HEK293 (cell line): ENCODE data around the gene USP33.

Experiments
- HOXA7 ChIP-seq: sonication (generic); formaldehyde crosslinking; IDR thresholded peaks from 2 replicates; pipeline ENCODE4 v1.8.1; 2022; ENCODE audit warnings: missing genetic modification reagents, borderline replicate concordance
- SETDB1 ChIP-seq: IDR thresholded peaks from one replicate; pipeline ENCODE4 v1.6.1; 2017; ENCODE audit warnings: mild to moderate bottlenecking, low read length, moderate library complexity, mixed read lengths; ENCODE audit not compliant: insufficient read length
- TRIM28 ChIP-seq: IDR thresholded peaks from 2 replicates; pipeline ENCODE4 v1.6.1; 2011; ENCODE audit warnings: low read length, control low read depth, borderline replicate concordance
- ZBTB1 ChIP-seq: fragments of 450-650 bp; formaldehyde crosslinking; IDR thresholded peaks from 2 replicates; pipeline ENCODE4 v1.5.1; 2016; ENCODE audit warnings: missing biosample characterization, missing genetic modification characterization
- ZFP37 ChIP-seq: fragments of 450-650 bp; formaldehyde crosslinking; IDR thresholded peaks from 2 replicates; pipeline ENCODE4 v1.5.1; 2016; ENCODE audit warnings: missing biosample characterization, missing genetic modification characterization
- ZNF169 ChIP-seq: fragments of 450-650 bp; formaldehyde crosslinking; IDR thresholded peaks from 2 replicates; pipeline ENCODE4 v1.5.1; 2016; ENCODE audit warnings: missing biosample characterization, missing genetic modification characterization
- ZNF274 ChIP-seq, 2 experiments: fragments of 200-500 bp in 1 of 2; fragments of 450-650 bp in 1 of 2; sonication (Bioruptor generic) in 1 of 2; formaldehyde crosslinking in 1 of 2; IDR thresholded peaks; 2 replicates each; pipeline versions ENCODE4 v1.5.1 to v1.6.1; 2014 to 2016; ENCODE audit warnings: borderline replicate concordance in 1 of 2, inconsistent platforms in 1 of 2, low read length in 1 of 2, missing biosample characterization in 1 of 2, missing genetic modification characterization in 1 of 2
- ZNF510 ChIP-seq: fragments of 450-650 bp; formaldehyde crosslinking; IDR thresholded peaks from 2 replicates; pipeline ENCODE4 v1.5.1; 2018; ENCODE audit warnings: mild to moderate bottlenecking, missing genetic modification characterization, missing biosample characterization; ENCODE audit not compliant: insufficient replicate concordance
- ZNF624 ChIP-seq: fragments of 450-650 bp; formaldehyde crosslinking; IDR thresholded peaks from 2 replicates; pipeline ENCODE4 v1.5.1; 2017; ENCODE audit warnings: missing biosample characterization, missing genetic modification characterization
- TF ChIP-seq, protein P1 (sequence below): fragments of 450-650 bp; formaldehyde crosslinking; IDR thresholded peaks from 2 replicates; pipeline ENCODE4 v1.5.1; 2016; ENCODE audit warnings: missing biosample characterization, missing genetic modification characterization
- TF ChIP-seq, protein P2 (sequence below): fragments of 450-650 bp; formaldehyde crosslinking; IDR thresholded peaks from 2 replicates; pipeline ENCODE4 v1.5.1; 2016; ENCODE audit warnings: missing biosample characterization, missing genetic modification characterization
- TF ChIP-seq, protein P3 (sequence below): fragments of 450-650 bp; formaldehyde crosslinking; IDR thresholded peaks from 2 replicates; pipeline ENCODE4 v1.5.1; 2016; ENCODE audit warnings: missing biosample characterization, missing genetic modification characterization, low read depth

DNA sequence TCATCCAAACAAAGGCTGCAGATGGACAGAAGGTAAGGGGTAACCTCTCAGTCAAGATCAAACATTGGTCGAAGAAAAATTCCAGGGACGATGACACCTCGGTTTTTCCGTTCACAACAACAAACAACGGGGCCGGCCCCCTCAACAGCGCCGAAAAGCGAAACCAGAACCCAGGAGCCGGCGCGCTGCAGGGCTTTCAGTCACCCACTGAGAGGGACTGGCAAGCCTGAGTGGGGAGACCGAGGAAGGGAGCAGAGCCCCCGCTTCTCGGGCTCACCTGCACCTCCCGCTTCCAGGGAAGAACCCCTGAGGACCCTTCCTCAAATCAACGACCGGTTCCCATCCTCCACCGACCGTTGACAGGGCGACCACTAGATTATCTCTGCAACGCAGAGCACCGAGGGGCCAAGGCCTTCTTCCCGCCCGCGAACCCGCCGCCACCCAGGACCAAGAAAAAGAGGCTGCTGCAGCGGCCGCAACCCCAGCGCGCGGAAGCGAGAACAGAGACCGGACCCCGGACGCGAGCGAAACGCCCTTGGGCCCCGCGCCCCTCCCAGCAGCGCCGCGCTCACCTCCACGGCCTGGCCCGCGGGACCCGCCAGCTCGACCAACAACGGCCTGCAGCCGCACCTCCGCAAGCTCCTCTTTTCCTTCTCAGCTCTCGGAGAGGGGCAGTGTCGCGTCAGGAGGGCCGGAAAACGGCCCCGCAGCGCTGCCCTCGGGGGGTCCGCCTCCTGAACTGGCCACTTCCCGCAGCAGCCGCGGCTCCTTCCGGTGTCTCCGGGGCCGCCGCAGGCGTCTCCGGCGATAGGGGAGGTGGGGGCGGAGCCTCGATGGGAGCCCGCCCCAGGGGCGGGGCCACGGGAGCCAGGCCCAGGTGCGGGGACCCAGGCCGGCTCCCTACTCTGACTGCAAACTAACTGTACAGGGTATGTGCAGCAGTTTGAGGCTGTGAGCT lies at the start of gene USP33:
- no peak for TF ChIP-seq ZNF274 (IDR thresholded peaks at IDR 0.05; ENCODE audit: low read length)
- TF ChIP-seq ZNF274 (tag by site-specific recombination; IDR thresholded peaks at IDR 0.05; ENCODE audit: borderline replicate concordance) = no peak
- TF ChIP-seq, protein P1, sequence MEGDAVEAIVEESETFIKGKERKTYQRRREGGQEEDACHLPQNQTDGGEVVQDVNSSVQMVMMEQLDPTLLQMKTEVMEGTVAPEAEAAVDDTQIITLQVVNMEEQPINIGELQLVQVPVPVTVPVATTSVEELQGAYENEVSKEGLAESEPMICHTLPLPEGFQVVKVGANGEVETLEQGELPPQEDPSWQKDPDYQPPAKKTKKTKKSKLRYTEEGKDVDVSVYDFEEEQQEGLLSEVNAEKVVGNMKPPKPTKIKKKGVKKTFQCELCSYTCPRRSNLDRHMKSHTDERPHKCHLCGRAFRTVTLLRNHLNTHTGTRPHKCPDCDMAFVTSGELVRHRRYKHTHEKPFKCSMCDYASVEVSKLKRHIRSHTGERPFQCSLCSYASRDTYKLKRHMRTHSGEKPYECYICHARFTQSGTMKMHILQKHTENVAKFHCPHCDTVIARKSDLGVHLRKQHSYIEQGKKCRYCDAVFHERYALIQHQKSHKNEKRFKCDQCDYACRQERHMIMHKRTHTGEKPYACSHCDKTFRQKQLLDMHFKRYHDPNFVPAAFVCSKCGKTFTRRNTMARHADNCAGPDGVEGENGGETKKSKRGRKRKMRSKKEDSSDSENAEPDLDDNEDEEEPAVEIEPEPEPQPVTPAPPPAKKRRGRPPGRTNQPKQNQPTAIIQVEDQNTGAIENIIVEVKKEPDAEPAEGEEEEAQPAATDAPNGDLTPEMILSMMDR (tag by site-specific recombination) = peak; percentile 73
- TF ChIP-seq ZNF510 = no peak
- no peak for TF ChIP-seq HOXA7 (CRISPR knock-in tag)
- no peak for TF ChIP-seq SETDB1
- no peak; the same call in 1 of the 2 replicates for TF ChIP-seq ZFP37
- TF ChIP-seq, protein P2, sequence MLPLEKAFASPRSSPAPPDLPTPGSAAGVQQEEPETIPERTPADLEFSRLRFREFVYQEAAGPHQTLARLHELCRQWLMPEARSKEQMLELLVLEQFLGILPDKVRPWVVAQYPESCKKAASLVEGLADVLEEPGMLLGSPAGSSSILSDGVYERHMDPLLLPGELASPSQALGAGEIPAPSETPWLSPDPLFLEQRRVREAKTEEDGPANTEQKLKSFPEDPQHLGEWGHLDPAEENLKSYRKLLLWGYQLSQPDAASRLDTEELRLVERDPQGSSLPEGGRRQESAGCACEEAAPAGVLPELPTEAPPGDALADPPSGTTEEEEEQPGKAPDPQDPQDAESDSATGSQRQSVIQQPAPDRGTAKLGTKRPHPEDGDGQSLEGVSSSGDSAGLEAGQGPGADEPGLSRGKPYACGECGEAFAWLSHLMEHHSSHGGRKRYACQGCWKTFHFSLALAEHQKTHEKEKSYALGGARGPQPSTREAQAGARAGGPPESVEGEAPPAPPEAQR (tag by site-specific recombination) = no peak
- TF ChIP-seq, protein P3, sequence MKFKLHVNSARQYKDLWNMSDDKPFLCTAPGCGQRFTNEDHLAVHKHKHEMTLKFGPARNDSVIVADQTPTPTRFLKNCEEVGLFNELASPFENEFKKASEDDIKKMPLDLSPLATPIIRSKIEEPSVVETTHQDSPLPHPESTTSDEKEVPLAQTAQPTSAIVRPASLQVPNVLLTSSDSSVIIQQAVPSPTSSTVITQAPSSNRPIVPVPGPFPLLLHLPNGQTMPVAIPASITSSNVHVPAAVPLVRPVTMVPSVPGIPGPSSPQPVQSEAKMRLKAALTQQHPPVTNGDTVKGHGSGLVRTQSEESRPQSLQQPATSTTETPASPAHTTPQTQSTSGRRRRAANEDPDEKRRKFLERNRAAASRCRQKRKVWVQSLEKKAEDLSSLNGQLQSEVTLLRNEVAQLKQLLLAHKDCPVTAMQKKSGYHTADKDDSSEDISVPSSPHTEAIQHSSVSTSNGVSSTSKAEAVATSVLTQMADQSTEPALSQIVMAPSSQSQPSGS (tag by site-specific recombination) = no peak
- no peak for TF ChIP-seq TRIM28
- no peak for TF ChIP-seq ZNF624 (tag by site-specific recombination)
- 0 out of 2 replicates have a peak, but pooled peaks have one; percentile 13 for TF ChIP-seq ZBTB1 (tag by site-specific recombination)
- TF ChIP-seq ZNF169 = no peak
